ENCODE results near the gene CISD3.

DNA sequence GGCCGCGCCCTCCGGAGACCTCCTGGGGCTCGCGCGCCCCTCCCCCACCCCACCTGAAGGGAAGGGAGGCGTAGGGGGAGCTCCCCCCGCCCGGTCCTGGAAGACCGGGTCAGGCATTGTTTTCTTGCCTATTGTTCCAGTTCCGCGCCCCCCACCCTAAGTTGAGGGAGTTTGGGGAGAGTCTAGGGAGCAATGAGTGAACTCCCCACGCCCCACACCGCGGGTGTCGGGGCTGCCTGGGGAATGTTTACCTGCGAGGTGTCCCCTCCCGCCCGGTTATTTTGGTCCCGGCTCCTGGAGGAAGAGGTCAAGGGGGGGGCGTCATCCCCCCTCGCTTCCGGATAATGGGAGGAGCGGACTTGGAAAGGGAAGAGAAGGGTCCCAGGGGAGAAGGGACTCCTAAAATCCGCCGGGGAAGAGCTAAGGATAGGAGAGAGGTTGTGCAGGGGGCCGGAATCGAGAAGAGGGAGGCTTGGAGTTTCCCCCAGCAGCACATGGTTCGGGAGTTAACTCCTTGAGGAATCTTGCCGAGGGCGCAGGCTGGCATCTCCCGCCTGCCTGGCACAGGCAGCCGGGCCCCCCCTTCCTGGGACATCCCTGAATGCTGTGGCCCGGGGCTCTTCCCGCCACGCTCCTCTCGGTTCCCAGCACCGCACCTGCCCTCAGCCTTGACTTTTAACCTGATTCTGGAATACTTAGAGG is 24.2 kb upstream of the CISD3 start:
- TF ChIP-seq, protein P1, sequence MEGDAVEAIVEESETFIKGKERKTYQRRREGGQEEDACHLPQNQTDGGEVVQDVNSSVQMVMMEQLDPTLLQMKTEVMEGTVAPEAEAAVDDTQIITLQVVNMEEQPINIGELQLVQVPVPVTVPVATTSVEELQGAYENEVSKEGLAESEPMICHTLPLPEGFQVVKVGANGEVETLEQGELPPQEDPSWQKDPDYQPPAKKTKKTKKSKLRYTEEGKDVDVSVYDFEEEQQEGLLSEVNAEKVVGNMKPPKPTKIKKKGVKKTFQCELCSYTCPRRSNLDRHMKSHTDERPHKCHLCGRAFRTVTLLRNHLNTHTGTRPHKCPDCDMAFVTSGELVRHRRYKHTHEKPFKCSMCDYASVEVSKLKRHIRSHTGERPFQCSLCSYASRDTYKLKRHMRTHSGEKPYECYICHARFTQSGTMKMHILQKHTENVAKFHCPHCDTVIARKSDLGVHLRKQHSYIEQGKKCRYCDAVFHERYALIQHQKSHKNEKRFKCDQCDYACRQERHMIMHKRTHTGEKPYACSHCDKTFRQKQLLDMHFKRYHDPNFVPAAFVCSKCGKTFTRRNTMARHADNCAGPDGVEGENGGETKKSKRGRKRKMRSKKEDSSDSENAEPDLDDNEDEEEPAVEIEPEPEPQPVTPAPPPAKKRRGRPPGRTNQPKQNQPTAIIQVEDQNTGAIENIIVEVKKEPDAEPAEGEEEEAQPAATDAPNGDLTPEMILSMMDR (IDR thresholded peaks at IDR 0.05): no peak
- no peak for TF ChIP-seq POLR2A (IDR thresholded peaks at IDR 0.05)

Measured in heart left ventricle (tissue), 13 donors.